DND-41 (cell line): ENCODE results near the gene RGS11.

Experiments
- CTCF ChIP-seq: IDR thresholded peaks from 2 replicates; pipeline ENCODE4 v1.5.1; 2012; ENCODE audit warnings: borderline replicate concordance, low read length, moderate library complexity, mild to moderate bottlenecking; ENCODE audit not compliant: poor library complexity, severe bottlenecking; ENCODE audit errors: extremely low read depth
- EZH2 ChIP-seq: IDR thresholded peaks from 3 replicates; pipeline ENCODE4 v1.6.1; 2012; ENCODE audit warnings: borderline replicate concordance, low read depth, mild to moderate bottlenecking, moderate library complexity, low read length, inconsistent platforms; ENCODE audit not compliant: severe bottlenecking

DNA sequence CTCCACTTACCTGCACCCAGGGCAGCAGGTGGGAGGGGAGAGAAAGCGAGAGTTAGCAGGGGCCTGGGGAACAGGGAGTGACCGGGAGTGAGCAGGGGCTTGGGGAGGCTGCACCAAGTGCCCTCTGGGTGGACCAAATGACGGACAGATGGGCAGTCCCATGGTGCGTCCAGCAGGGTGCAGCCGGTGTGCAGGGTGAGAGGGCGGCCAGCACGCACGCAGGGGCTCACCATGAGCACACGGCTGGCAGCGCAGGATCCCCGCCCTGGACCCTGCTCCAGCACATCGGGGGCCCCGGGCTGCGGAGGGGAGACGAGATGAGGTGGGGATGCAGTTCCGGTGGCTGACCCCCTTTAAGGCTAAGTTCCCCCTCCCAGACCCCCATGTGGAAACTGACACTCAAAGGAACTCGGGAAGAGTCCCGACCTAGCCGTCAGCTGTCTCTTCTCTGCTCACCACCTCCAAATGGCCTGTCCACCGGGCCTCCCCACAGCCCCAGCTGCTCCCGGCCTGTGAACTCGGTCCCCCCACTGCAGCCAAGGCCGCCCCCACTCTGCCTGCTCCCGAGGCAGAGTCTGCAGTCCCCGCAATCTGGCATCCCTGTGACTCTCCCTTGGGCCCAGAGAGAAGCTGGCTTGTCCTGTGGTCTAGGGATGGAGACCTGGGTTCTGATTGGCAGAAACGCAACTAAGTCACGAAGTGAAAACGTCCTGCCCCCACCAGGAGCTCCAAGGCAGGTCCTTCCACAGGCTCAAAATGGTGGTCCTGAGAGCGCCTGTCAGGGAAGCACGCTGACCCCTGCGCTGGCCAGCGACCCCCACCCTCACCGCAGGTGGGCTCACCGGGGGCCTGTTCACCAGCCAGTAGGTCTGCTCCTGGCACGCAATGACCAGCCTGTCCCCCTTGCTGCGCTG lies 2.9 kb downstream of the RGS11 start:
- no peak for TF ChIP-seq CTCF
- no peak for TF ChIP-seq EZH2
